ENCODE results near the gene FICD.

DNA sequence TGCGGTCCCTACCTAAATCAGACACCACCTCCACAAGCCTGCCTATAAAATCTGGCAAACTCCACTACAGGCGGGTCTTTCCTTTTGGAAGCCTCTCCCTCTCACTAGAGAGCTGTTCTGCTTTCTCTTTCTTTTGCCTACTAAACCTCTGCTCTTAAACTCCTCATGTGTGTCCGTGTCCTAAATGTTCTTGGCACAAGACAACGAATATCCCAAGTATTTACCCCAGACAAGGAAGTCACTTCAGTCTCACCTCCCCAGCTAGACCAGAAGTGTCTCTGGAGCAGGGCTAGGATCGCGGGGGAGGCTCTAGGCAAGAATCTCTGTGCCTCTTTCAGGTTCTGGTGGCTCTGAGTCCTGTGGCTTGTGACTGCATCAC is 37.2 kb upstream of the FICD start:
- no peak for TF ChIP-seq POLR2A (IDR thresholded peaks at IDR 0.05)
- TF ChIP-seq, protein P1, sequence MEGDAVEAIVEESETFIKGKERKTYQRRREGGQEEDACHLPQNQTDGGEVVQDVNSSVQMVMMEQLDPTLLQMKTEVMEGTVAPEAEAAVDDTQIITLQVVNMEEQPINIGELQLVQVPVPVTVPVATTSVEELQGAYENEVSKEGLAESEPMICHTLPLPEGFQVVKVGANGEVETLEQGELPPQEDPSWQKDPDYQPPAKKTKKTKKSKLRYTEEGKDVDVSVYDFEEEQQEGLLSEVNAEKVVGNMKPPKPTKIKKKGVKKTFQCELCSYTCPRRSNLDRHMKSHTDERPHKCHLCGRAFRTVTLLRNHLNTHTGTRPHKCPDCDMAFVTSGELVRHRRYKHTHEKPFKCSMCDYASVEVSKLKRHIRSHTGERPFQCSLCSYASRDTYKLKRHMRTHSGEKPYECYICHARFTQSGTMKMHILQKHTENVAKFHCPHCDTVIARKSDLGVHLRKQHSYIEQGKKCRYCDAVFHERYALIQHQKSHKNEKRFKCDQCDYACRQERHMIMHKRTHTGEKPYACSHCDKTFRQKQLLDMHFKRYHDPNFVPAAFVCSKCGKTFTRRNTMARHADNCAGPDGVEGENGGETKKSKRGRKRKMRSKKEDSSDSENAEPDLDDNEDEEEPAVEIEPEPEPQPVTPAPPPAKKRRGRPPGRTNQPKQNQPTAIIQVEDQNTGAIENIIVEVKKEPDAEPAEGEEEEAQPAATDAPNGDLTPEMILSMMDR (IDR thresholded peaks at IDR 0.05) = no peak
- no peak for TF ChIP-seq POLR2AphosphoS5 (IDR thresholded peaks at IDR 0.05)
